GM19468 (cell line): ENCODE measurements around the gene TMEM91.
A peak's percentile ranks its signal among the peaks of the same experiment; 100 is the strongest.
"Not testable (repeated sequence)": the region's sequence is repeated elsewhere in the genome, so short reads cannot be mapped to it uniquely, and the experiment has no call there.

Experiments
- ATAC-seq: cut with Tn5 transposase; IDR thresholded peaks from one replicate; pipeline ENCODE4 v1.9.1; 2021; ENCODE audit warnings: mild to moderate bottlenecking, moderate library complexity, moderate number of reproducible peaks; ENCODE audit not compliant: unreplicated experiment; ENCODE audit errors: extremely low read depth

TMEM91 gene

GRCh38 chr19:41376241-41376997 lies at the start of gene TMEM91:
Gene TMEM91 (plus strand): TSS chr19:41376533. CDS start chr19:41378310, 1,777 bp downstream.
- no peak for ATAC-seq

- no peak for ATAC-seq
These were observed 49.2 kb upstream of the TMEM91 start for GRCh38 chr19:41327076-41327575.

- ATAC-seq: peak; percentile 66
These were observed 48.7 kb upstream of the TMEM91 start for GRCh38 chr19:41327576-41328156.

- ATAC-seq: no peak
These were observed 48.0 kb upstream of the TMEM91 start for GRCh38 chr19:41328157-41328841.

- no peak for ATAC-seq
These were observed 47.5 kb upstream of the TMEM91 start for GRCh38 chr19:41328842-41329225.

GRCh38 chr19:41330481-41330880 lies 45.9 kb upstream of the TMEM91 start:
- ATAC-seq: no peak

GRCh38 chr19:41330946-41331678 lies 45.2 kb upstream of the TMEM91 start:
- ATAC-seq: no peak

- no peak for ATAC-seq
These were observed 44.3 kb upstream of the TMEM91 start for GRCh38 chr19:41332000-41332399.

GRCh38 chr19:41332468-41332867 lies 43.9 kb upstream of the TMEM91 start:
- no peak for ATAC-seq

- ATAC-seq: no peak
These were observed 41.5 kb upstream of the TMEM91 start for GRCh38 chr19:41334793-41335192.

GRCh38 chr19:41335467-41335866 lies 40.9 kb upstream of the TMEM91 start:
- ATAC-seq: no peak

- ATAC-seq: no peak
These were observed 36.4 kb upstream of the TMEM91 start for GRCh38 chr19:41339936-41340335.

GRCh38 chr19:41341669-41342490 lies 34.5 kb upstream of the TMEM91 start:
- no peak for ATAC-seq

- no peak for ATAC-seq
These were observed 32.2 kb upstream of the TMEM91 start for GRCh38 chr19:41344162-41344561.

GRCh38 chr19:41346916-41347315 lies 29.4 kb upstream of the TMEM91 start:
- ATAC-seq: not testable (repeated sequence)

GRCh38 chr19:41350735-41351338 lies 25.5 kb upstream of the TMEM91 start:
- no peak for ATAC-seq

GRCh38 chr19:41351339-41352245 lies 24.7 kb upstream of the TMEM91 start:
- peak; percentile 16 for ATAC-seq

- ATAC-seq: no peak
These were observed 24.1 kb upstream of the TMEM91 start for GRCh38 chr19:41352279-41352608.
